Thyroid gland (tissue), 4 donors: Measurements from ENCODE around the gene LGR6.
"Not testable (repeated sequence)": the region's sequence is repeated elsewhere in the genome, so short reads cannot be mapped to it uniquely, and the experiment has no call there.

ENCODE experiments used
- POLR2A ChIP-seq, 2 donors: fragments of 450-650 bp; IDR thresholded peaks; one replicate each; pipeline ENCODE4 v1.6.1; 2017; ENCODE audit warnings: antibody characterized with exemption in 2 of 2, mild to moderate bottlenecking in 2 of 2, moderate library complexity in 1 of 2
- TF ChIP-seq, protein P1 (sequence below), 6 experiments: fragments of 200-600 bp in 3 of 6; fragments of 450-650 bp in 3 of 6; sonication (generic) in 3 of 6; IDR thresholded peaks; one replicate each; pipeline ENCODE4 v1.5.1; 2016 to 2019; ENCODE audit warnings: antibody characterized with exemption in 6 of 6, mild to moderate bottlenecking in 2 of 6, inconsistent platforms in 1 of 6, moderate library complexity in 1 of 6

- TF ChIP-seq, protein P1, sequence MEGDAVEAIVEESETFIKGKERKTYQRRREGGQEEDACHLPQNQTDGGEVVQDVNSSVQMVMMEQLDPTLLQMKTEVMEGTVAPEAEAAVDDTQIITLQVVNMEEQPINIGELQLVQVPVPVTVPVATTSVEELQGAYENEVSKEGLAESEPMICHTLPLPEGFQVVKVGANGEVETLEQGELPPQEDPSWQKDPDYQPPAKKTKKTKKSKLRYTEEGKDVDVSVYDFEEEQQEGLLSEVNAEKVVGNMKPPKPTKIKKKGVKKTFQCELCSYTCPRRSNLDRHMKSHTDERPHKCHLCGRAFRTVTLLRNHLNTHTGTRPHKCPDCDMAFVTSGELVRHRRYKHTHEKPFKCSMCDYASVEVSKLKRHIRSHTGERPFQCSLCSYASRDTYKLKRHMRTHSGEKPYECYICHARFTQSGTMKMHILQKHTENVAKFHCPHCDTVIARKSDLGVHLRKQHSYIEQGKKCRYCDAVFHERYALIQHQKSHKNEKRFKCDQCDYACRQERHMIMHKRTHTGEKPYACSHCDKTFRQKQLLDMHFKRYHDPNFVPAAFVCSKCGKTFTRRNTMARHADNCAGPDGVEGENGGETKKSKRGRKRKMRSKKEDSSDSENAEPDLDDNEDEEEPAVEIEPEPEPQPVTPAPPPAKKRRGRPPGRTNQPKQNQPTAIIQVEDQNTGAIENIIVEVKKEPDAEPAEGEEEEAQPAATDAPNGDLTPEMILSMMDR (IDR thresholded peaks at IDR 0.05) = not testable (repeated sequence)
- TF ChIP-seq POLR2A (IDR thresholded peaks at IDR 0.05) = not testable (repeated sequence)
Measured at GRCh38 chr1:202240226-202240625, 46.6 kb downstream of the LGR6 start.
